K562 (cell line): ENCODE measurements around the gene VAMP4. TPM values are rescaled to one million over a fixed set of nuclear protein-coding genes. Genes with fewer than 3 reads are reported as not detected.

Source experiments
- CCAR2 ChIP-seq: fragments of 200-400 bp; formaldehyde crosslinking; IDR thresholded peaks from 2 replicates; pipeline ENCODE4 v1.6.1; 2017; ENCODE audit warnings: mild to moderate bottlenecking, low read depth, low read length
- EP400 ChIP-seq: fragments of 450-650 bp; IDR thresholded peaks from 2 replicates; pipeline ENCODE4 v1.6.1; 2017; ENCODE audit warnings: antibody characterized with exemption, mild to moderate bottlenecking, moderate library complexity
- HES1 ChIP-seq: fragments of 450-650 bp; IDR thresholded peaks from 2 replicates; pipeline ENCODE4 v1.6.1; 2016; ENCODE audit warnings: low read depth, mild to moderate bottlenecking, moderate library complexity
- MYC ChIP-seq, 2 experiments: fragments of 250-450 bp in 1 of 2; sonication (Bioruptor Pico) in 1 of 2; IDR thresholded peaks; 2 replicates each; pipeline versions ENCODE4 v1.5.1 to v1.6.1; 2012 to 2021; ENCODE audit warnings: low read depth in 2 of 2, borderline replicate concordance in 1 of 2, improper control_type of control experiment in 1 of 2, low read length in 1 of 2, mild to moderate bottlenecking in 1 of 2, moderate library complexity in 1 of 2
- NCOA6 ChIP-seq: fragments of 450-650 bp; IDR thresholded peaks from 2 replicates; pipeline ENCODE4 v1.6.1; 2017; ENCODE audit warnings: mild to moderate bottlenecking
- NFATC3 ChIP-seq: fragments of 450-650 bp; IDR thresholded peaks from 2 replicates; pipeline ENCODE4 v1.6.1; 2017; ENCODE audit warnings: mild to moderate bottlenecking
- NR2C1 ChIP-seq, 2 experiments: fragments of 450-650 bp; IDR thresholded peaks; 2 replicates each; pipeline ENCODE4 v1.6.1; 2017; ENCODE audit warnings: mild to moderate bottlenecking in 2 of 2, antibody characterized with exemption in 1 of 2, inconsistent platforms in 1 of 2, missing compliant biosample characterization in 1 of 2, missing genetic modification characterization in 1 of 2
- PPARD ChIP-seq: fragments of 250-450 bp; sonication (Bioruptor Pico); IDR thresholded peaks from 2 replicates; pipeline ENCODE4 v1.8.0; 2022; ENCODE audit warnings: inconsistent platforms, mild to moderate bottlenecking, moderate library complexity
- RREB1 ChIP-seq: fragments of 250-450 bp; sonication (Bioruptor Pico); IDR thresholded peaks from 2 replicates; pipeline ENCODE4 v1.4.0; 2020
- SP1 ChIP-seq: sonication (generic); formaldehyde crosslinking; IDR thresholded peaks from 2 replicates; pipeline ENCODE4 v1.8.1; 2022; ENCODE audit warnings: mild to moderate bottlenecking, missing genetic modification reagents
- SPI1 ChIP-seq: IDR thresholded peaks from 2 replicates; pipeline ENCODE4 v1.6.1; 2011; ENCODE audit warnings: low read depth, low read length, control low read depth, borderline replicate concordance
- ZNF184 ChIP-seq: sonication (generic); formaldehyde crosslinking; IDR thresholded peaks from 2 replicates; pipeline ENCODE4 v1.5.0; 2020; ENCODE audit warnings: missing genetic modification reagents
- ZNF217 ChIP-seq: sonication (generic); formaldehyde crosslinking; IDR thresholded peaks from 2 replicates; pipeline ENCODE4 v1.8.0; 2022; ENCODE audit warnings: mild to moderate bottlenecking, missing genetic modification reagents
- polyA plus RNA-seq, 8 experiments: library from polyadenylated mRNA; depleted of rRNA in 4 of 8; stranded (reverse) in 5 of 8; unstranded in 3 of 8; fragments of >200 nt; fragmentation: Nextera tagmentation in 2 of 8; fragmentation: Illumina TruSeq in 1 of 8; extraction: Ambion mirVana in 2 of 8; extraction: Trizol in 1 of 8; gene quantifications; 2 replicates each; pipeline versions ENCODE4 v1.2.1 to v1.2.3, GENCODE V29; 2011 to 2014; ENCODE audit warnings: inconsistent platforms in 1 of 8, missing spikeins in 1 of 8
- total RNA-seq, 7 experiments: library from RNA; depleted of rRNA in 6 of 7; stranded (reverse); fragments of >200 nt in 6 of 7; fragmentation: Illumina TruSeq in 2 of 7; extraction: Trizol in 2 of 7; gene quantifications; 2 replicates each; pipeline versions ENCODE4 v1.2.1 to v1.2.3, GENCODE V29; 2011 to 2021; ENCODE audit warnings: low replicate concordance in 1 of 7
- TF ChIP-seq, protein P1 (sequence below): fragments of 250-450 bp; sonication (Bioruptor Pico); IDR thresholded peaks from 2 replicates; pipeline ENCODE4 v1.9.0; 2021; ENCODE audit warnings: mild to moderate bottlenecking
- TF ChIP-seq, protein P2 (sequence below): fragments of 450-650 bp; formaldehyde crosslinking; IDR thresholded peaks from 2 replicates; pipeline ENCODE4 v1.4.0; 2020; ENCODE audit warnings: mild to moderate bottlenecking

Gene VAMP4
- total and polyA plus RNA-seq, 9 of the 15 experiments (the other 6 are each of a cell fraction or from before 2014, with no cell fraction given): 3.3 to 21.4 (median 11.9) TPM

DNA sequence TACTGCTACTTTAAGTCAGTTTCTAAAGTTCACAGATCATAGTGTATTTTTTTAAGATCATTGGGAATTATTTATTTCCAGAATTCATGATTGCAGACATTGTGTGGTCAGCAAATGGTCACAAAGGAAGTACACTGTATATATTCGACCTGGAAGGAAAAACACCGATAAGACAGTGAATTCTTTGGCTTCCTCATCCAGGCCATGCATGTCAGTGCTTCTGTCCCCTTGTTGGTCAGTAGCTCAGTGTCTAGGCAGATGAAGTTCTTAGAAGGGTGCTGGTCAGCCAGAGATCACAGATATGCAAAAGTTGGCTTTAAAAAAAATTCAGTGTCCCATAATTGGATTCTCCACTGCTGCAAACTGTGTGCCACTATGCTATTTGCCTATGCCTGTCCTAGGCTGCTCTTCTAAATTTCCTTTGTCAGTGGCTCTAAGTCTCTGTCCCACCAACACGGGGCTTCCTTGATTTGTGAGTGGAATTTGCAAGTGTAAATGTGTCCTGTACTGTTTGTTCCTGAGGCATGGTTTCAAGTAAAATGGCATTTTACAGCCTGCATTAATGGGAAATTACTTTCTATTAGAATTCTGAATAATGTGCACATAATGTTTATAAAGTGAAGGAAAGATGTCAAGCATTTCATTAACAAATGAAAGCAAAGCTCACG is 12.0 kb upstream of the VAMP4 start (continued):
- TF ChIP-seq SP1 (CRISPR knock-in tag): no peak
- no peak for TF ChIP-seq NCOA6
- no peak for TF ChIP-seq ZNF217 (CRISPR knock-in tag)
- no peak for TF ChIP-seq PPARD (CRISPR knock-in tag)
- TF ChIP-seq, protein P1, sequence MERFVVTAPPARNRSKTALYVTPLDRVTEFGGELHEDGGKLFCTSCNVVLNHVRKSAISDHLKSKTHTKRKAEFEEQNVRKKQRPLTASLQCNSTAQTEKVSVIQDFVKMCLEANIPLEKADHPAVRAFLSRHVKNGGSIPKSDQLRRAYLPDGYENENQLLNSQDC (CRISPR knock-in tag): no peak
- TF ChIP-seq, protein P2, sequence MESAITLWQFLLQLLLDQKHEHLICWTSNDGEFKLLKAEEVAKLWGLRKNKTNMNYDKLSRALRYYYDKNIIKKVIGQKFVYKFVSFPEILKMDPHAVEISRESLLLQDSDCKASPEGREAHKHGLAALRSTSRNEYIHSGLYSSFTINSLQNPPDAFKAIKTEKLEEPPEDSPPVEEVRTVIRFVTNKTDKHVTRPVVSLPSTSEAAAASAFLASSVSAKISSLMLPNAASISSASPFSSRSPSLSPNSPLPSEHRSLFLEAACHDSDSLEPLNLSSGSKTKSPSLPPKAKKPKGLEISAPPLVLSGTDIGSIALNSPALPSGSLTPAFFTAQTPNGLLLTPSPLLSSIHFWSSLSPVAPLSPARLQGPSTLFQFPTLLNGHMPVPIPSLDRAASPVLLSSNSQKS (CRISPR knock-in tag): no peak
- peak; percentile 88 for TF ChIP-seq NR2C1 (IDR thresholded peaks at IDR 0.05)
- TF ChIP-seq NR2C1 (tag; IDR thresholded peaks at IDR 0.05): peak; percentile 92
- no peak for TF ChIP-seq NFATC3
- 0 out of 2 replicates have a peak, but pooled peaks have one; percentile 25 for TF ChIP-seq MYC (IDR thresholded peaks at IDR 0.05; ENCODE audit: low read depth, low read length)
- no peak for TF ChIP-seq MYC (CRISPR knock-in tag; IDR thresholded peaks at IDR 0.05; ENCODE audit: borderline replicate concordance, low read depth)
- TF ChIP-seq RREB1 (CRISPR knock-in tag): no peak
- 0 out of 2 replicates have a peak, but pooled peaks have one; percentile 40 for TF ChIP-seq EP400
- TF ChIP-seq ZNF184: no peak
- peak; percentile 59; the same call in 1 of the 2 replicates for TF ChIP-seq SPI1
- no peak for TF ChIP-seq CCAR2
- TF ChIP-seq HES1: no peak
